B cell (primary cell): Measurements from ENCODE around the gene VWA5B2.

Source experiments
- EZH2 ChIP-seq: IDR thresholded peaks from 2 replicates; pipeline ENCODE4 v1.6.1; 2012; ENCODE audit warnings: borderline replicate concordance, low read depth, mild to moderate bottlenecking, moderate library complexity, low read length; ENCODE audit not compliant: insufficient read depth, poor library complexity, severe bottlenecking
- TF ChIP-seq, protein P1 (sequence below): fragments of 200-600 bp; IDR thresholded peaks from one replicate; pipeline ENCODE4 v1.8.0; 2022; ENCODE audit warnings: antibody characterized with exemption, mild to moderate bottlenecking

DNA sequence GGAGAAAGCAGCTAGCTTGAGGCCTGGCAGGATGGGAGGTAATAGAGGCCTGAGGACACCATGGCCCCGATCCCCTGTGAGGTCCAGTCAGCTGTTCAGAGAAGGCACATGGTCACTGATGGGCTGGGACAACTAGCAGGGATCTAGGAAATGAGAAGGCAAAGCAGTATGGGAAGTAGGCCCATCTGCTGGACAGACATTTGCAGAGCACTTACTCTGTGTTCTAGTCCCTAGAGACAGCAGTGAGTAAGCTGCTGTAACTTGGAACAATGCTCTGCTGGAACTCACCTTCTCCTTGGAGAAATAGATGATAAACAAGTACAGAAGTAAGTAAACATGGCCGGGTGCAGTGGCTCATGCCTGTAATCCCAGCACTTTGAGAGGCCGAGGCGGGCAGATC is 53.6 kb downstream of the VWA5B2 start:
- TF ChIP-seq, protein P1, sequence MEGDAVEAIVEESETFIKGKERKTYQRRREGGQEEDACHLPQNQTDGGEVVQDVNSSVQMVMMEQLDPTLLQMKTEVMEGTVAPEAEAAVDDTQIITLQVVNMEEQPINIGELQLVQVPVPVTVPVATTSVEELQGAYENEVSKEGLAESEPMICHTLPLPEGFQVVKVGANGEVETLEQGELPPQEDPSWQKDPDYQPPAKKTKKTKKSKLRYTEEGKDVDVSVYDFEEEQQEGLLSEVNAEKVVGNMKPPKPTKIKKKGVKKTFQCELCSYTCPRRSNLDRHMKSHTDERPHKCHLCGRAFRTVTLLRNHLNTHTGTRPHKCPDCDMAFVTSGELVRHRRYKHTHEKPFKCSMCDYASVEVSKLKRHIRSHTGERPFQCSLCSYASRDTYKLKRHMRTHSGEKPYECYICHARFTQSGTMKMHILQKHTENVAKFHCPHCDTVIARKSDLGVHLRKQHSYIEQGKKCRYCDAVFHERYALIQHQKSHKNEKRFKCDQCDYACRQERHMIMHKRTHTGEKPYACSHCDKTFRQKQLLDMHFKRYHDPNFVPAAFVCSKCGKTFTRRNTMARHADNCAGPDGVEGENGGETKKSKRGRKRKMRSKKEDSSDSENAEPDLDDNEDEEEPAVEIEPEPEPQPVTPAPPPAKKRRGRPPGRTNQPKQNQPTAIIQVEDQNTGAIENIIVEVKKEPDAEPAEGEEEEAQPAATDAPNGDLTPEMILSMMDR, result no peak
- TF ChIP-seq EZH2, result no peak
